HG03025 (cell line): ENCODE data around the gene MLLT1.

Experiments
- ATAC-seq: cut with Tn5 transposase; IDR thresholded peaks from one replicate; pipeline ENCODE4 v1.9.1; 2021; ENCODE audit warnings: mild to moderate bottlenecking, moderate library complexity; ENCODE audit not compliant: unreplicated experiment, low FRiP score

Gene MLLT1

GRCh38 chr19:6212403-6213265 is 67.1 kb downstream of the MLLT1 start:
- no peak for ATAC-seq

- no peak for ATAC-seq
Measured at GRCh38 chr19:6211632-6212402, 68.0 kb downstream of the MLLT1 start.

DNA sequence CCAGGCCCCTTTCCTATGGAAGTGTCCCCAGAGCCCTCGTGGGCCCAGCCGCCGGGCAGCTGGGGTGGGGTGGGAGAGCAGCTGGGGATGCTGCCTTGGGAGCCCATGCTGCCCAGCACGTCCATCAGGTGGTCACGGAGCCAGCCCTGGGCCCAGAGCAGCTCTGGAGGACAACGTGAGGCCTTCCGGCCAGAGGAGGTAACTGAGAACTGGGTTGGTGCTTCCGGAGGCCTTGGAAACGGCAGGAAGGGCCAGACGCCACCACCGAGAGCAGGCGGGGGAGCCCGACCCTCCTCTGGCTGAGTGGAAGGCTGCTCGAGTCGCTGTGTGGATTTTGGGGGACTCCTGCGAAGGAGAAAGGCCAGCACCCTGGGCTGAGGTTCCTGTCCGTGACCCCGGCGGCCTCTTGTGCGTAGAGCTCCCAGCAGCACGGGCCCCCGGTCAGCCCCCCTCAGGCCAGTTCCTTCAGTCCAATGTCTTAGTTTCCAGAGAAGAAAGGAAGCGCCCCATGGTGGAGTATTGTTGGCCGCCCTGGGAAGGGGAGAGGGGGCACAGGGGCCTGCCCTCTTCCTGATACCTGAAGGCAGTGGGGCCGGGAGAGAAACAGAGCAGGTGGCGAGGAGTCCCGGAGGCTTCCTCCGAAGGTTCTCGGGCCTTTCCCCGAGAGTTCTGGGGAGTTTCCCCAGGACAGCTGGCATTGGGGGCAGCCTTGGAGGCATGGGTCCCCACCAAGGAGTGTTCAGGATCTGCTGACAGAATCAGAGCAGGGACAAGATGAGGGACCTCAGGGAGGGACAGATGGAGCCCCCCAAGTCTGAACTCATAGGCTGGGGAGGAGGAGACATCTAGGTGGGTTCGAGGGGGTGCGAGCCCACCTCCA is 68.8 kb downstream of the MLLT1 start:
- ATAC-seq, result no peak

DNA sequence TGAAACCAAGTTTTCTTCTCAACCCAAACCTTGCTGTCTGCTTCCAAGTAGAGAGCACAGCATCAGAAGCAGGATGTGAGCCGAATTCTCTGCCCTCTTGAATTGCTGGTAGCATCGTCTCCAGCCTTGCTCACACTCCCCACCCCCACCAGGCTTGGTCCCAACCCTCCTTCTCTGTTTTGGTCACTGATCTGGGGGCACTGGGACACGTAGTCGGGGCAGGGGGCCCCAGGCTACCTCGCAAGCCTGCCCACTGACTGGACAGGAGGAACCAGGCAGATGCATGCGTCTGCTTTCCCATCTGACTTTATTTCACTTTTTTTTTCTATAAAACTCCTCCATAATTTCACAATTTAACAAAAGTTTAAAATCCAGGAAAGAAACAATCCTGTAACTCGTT is 69.7 kb downstream of the MLLT1 start:
- no peak for ATAC-seq

DNA sequence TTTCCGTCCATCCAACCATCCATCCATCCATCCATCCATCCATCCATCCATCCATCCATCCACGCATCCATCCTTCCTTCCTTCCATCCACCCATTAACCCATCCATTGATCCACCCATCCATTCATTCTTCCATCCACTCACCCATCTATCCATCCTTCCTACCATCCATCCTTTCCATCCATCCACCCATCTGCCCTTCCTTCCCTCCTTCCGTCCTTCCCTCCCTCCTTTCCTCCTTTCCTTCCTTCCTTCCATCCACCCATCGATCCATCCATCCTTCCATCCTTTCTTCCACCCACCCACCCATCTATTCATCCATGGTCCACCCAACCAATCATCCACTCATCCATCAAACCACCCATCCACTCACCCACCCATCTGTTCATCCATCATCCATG is 70.1 kb downstream of the MLLT1 start:
- no peak for ATAC-seq

DNA sequence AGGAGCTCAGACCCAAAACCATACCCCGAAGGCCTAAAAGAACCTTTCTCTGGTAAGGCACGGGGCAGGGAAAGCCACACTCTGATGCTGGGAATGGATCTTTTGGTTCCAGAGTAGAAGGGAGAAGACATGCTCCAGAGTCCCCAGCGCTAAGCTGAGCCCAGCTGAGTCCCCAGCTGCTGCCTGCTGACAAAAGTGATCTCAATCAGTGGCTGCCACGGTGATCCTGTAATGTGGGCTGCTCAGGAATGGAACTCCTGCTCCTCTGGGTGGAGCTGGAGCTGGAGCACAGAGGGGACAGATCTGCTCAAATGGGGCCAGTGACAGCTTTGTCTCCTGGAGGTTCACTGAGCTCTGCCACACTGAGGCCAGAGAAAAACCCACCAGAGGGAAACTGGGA is 70.5 kb downstream of the MLLT1 start:
- no peak for ATAC-seq

DNA sequence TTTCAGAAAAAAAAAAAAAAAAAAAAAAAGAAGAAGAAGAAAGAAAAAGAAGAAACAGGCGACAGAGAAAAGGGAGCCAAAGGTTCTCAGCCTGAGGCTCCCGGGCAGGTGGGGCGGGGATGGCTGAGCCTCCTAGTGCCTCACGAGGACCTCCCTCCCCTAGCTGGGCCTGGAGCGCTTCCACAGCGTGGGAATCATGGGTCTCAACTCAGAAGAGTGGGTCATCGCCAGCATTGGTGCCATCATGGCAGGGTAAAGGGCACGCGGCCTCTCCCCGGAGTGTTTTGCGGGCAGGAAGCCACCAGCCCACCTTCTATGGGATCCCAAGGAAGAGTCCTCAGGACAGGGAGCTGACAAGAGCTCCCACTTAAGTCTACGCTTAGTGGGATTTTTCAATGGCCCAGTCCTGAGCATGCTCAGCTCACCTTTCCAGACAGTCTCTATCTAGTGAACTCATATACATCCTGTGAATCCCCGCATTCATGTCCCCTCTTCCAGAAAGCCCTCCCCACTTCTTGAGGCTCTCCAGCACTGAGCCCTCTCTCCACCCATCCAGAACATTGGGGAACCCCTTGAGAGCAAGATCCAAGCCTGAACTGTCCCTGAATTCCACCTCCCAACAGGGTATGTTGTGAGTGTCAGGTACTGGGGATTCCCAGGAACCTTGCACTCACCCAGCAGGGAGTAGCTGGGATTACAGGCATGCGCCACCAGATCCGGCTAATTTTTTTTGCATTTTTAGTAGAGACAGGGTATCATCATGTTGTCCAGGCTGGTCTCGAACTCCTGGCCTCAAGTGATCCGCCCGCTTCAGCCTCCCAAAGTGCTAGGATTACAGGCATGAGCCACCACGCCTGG is 74.7 kb downstream of the MLLT1 start:
- ATAC-seq, result no peak

DNA sequence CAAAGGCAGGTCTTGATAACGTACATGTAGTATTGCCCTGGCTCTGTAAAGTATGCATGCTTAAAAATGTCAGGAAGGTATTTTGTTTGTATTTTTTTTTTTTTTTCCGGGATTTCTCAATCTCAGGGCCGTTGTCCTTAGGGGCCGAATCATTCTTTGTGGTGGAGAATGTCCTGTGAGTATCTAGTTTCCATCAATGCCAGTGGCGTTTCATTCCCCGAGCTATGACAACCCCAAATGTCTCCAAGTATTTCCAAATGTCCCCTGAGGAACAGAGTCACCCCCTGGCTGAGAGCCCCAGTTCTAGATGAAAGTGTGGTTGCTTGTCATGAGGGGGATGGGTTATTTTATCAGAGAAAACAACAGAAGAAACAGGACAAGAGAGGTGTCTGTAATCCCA is 75.6 kb downstream of the MLLT1 start:
- ATAC-seq, result no peak

GRCh38 chr19:6199240-6199994 is 80.4 kb downstream of the MLLT1 start:
- peak; percentile 57 for ATAC-seq

DNA sequence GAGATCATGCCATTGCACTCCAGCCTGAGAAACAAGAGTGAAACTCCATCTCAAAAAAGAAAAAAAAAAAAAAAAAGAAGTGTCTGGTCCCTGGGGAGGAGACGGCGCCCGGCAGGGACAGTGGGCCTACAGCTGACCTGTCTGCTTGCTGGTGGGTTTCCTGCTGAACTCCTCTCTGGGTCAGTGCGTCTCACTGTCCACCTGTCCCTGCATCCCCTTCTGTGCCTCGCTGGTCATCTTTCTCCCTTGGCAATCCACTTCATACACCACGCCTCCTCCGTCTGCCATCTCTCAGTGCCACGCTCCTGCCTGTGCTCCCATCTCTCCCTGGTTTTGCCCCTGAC is 80.9 kb downstream of the MLLT1 start:
- peak; percentile 3 for ATAC-seq

GRCh38 chr19:6196361-6196760 is 83.4 kb downstream of the MLLT1 start:
- no peak for ATAC-seq

GRCh38 chr19:6188811-6189210 is 91.0 kb downstream of the MLLT1 start:
- ATAC-seq, result no peak

- ATAC-seq, result no peak
Measured at GRCh38 chr19:6187374-6187773, 92.4 kb downstream of the MLLT1 start.

GRCh38 chr19:6185835-6186834 is 93.6 kb downstream of the MLLT1 start:
- ATAC-seq, result no peak

DNA sequence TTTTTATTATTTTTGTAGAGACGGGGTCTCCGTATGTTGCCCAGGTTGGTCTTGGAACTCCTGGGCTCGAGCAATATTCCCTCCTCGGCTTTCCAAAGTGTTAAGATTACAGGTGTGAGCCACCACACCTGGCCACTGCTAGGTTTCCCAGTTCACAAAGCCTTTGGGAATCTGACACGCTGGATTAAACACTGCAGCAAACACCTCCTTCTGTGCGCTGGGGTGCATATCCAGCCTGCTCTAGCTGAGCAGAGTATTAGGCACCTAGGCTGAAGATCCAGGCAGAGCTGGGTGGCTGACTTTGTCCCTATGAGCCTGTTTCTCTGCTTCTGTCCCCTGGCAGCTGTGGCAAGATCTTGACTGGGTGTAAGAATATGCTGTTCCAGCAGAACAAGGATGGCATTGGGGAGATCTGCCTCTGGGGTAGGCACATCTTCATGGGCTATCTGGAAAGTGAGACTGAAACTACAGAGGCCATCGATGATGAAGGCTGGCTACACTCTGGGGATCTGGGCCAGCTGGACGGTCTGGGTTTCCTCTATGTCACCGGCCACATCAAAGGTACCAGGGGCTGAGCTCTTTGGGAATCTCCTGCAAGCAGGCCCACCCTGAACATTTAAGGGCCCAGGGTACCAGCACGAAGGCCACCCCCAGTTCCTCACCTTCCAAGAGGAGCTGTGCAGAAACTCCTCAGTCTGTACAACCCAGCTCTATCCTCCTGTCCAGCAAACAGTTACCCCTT is 94.5 kb downstream of the MLLT1 start:
- no peak for ATAC-seq

- no peak for ATAC-seq
Measured at GRCh38 chr19:6181119-6181518, 98.7 kb downstream of the MLLT1 start.

- ATAC-seq, result no peak
Measured at GRCh38 chr19:6173190-6173589, 106.6 kb downstream of the MLLT1 start.
